Measurements from ENCODE around the gene HYAL2.
"Not testable (repeated sequence)": the region's sequence is repeated elsewhere in the genome, so short reads cannot be mapped to it uniquely, and the experiment has no call there.

The HYAL2 gene

DNA sequence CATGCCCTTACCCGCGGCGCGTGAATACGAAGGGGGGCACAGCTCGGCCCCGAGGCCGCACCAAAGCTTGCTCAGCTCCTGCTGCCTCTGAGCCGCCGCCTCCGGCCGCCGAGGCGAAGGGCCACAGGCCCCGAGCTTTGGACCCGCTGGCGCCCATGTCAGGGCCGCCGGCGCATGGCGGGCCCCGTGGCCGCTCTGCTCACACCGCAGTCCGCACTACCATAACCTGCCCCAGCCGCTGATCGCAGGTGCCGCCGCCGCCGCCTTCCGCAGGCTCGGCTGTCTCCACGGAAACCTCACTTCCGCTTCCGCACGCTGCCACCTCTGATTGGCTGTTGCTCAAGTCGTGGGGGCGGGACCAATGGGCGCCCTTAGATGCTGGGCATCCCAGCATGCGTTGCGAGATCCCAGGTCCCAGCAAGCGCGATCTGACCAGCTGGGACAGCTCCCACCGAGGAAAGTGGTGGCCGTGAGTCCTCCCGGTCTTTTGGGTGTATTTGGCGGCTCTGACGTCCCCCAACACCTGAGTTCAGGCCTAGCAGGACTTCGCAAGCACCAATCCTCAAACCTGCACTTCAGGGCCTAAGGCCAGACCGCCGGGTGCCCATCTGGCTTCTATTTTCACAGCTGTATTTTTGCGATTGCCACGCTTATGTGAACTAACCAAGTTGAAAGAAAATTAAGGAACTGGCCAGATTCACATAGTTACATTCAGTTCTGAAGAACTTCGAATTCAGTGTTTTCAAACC is 5.6 kb upstream of the HYAL2 start, which contains the start of gene TUSC2:
TSS of gene TUSC2 (minus strand) at position 281 of the 749 bp plus-strand sequence. CDS start at position 157, 124 bp downstream.
- DNase-seq, result peak; percentile 97

DNA sequence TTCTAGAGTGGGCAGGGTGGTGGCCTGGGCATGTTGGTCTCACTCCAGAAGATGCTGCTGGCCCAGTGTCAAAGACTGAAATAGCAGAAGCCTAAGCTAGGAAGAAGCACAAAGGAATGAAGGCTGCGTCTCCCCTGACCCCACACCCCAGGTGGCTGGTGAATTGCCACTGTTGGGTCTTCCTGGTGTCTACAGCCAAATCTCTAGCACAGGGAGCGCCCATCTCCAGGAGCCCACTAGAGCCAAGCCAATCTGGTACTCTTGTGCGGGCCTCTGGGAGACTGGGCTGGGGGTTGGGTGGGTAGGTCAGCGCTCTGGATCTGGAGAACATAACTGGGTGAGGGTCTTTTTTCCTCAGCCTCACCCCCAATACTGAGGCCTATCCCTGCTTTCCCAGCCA is 4.6 kb upstream of the HYAL2 start:
- DNase-seq, result no peak

DNA sequence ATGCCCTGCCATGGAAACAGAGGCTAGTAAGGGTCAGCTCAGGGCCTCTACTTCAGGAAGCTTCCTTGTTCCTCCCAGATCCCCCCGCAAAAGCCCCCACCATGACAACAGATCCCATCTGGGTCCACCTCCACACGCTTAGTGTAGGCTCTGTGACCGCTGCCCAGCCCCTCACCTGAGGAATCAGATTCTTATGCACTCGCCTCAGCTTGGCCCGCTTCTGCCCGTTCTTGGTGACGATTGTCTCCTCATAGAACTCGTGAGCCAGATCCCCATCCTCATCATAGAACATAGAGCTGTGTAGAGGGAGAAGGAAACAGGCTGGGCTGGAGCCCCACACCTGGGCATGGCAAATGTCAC is 3.6 kb upstream of the HYAL2 start:
- DNase-seq, result no peak

DNA sequence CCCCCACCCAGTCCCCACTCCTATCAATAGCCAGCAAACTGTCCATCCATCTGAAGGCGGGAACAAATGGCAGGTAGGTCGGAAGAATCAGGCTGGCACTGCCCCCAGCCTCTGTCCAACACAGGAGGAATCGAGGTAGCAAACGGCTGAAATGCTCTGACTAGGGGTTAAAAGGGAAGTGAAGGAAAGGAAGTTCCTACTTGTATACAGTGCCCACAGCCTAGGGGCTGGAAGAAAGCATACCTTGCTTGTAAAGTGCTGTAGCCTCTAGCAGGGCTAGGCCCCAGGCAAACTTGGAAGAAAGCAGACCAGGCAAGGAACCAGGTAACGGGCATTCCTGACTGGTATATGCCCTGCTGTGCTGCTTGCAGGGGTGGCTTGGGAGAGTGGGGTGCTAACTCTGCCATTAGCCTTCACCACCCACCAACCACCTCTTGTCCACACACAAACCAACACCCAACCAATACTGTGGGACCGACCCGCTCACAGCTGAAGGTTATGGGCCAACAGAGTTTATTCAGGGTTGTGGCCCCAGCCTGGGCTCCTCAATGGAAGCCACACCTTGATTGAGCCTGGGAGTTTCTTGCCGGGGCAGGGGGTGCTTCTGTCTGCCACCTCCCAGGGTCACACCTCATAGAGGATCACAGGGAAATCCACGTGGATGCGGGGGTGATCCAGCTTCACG is 3.1 kb upstream of the HYAL2 start:
- DNase-seq, result no peak

DNA sequence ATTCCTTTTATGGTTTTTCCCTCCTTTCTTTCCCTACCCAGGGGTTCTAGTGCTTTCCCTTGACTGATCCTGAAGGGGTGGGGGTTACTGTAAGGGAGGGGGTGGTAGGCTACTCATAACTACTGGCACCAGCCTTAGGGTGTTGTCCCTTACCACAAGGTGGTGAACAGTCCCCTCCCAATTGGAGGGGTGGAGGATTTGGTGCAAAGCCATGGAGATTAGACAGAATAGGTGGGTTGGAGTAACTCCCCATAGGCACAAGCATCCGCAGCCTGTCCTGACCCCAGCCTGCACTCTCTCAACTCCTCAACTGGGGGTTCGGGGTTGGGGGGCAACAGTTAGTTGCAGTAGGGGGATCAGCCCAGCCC is 2.6 kb upstream of the HYAL2 start:
- DNase-seq, result no peak

DNA sequence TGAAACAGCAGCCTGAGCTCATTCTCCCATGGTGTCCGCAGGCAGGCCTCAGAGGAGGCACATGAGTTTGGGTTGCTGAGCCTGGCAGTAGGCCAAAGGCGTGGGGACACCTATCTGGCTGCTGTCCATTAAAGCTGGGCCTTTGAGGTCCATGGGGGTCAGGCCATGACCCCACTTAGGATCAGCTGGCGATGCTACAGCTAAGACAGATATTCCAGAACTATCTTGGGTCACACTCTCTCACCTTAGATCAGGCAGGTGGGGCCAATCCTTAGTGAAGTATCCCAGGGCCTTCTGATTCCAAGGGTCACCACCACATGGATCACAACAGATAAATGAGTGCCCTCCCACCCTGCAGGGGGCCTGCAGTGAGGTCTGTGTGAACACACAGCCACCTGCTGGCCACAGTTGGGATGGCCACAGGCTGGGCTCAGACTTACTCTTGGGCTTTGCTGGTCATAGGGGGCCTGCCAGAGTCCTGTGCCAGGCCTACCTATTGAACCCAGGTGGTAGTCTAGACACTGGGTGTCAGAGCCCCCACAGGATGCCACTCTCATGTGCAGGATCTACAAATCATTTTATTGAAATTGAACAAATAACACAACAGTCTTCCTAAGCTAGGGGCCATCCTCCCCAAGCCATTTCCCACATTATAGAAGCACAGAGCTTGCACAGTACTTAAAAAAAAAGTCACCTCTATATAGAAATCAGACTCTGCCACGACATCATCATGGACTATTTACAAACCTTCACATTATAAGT is 2.0 kb upstream of the HYAL2 start:
- DNase-seq, result peak; percentile 66

DNA sequence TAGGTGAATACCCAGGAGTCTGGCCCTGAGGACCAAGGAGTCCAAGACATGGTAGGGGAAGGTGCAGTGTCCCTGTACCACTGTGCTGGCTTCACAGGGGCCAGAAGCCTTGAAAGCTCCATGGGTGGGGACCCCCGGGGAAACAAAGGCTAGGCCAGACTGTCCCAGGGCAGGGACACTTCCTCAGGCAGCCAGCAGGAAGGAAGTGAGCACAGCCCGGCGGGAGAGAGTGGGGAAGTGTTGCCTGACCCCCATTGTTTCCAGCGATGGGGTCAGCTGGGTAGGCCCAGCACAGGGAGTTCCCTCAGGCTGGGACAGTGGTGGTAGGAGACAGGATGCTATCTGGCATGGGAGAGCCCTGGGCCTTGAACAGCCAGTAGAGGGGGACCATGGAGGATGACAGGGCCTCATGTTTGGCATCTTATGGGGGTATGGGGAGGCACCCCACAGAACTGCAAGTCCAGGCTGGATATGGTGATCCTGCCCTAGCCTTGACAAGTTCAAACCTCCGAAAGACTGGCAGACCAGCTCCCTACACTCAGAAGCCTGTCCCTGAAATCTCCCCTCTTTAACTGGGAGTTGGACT is 1.2 kb upstream of the HYAL2 start:
- no peak for DNase-seq

DNA sequence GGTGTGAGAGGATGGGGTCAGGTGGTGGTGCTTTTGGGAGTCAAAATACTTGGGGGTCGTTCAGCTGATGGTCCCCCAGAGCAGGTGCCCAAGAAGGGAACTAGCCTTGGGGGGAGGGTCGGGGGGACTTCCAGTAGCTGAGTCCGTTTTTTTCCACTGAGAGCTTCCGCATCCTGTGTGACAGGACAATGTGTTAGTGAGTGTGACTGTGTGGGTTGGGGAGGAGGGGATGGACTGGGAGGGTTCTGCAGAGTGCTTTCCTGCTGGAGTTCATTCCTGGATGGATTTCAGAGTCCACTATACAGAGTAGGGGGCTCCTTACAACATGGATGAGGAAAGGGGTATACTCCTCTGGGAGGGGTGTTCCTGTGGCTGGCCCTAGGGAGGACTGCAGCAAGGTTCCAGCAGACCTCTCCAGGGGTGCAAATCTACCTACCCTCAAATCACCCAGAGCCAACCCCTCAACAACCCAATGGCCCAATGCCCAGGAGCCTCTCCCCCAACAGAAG is 601 bp upstream of the HYAL2 start:
- DNase-seq, result no peak

DNA sequence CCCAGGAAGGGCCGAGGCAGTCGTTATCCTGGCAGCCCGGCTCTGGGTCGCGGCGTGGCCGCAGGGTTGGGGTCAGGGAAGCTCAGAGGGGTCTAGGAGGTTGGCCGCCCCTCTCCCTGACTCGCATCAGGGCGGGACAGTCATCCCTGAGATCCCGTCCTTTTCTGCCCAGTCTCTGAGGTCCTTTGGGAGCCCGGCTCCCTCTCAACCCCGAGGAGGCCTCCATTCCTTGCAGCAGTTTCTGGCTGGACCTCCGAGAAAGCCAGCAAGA is 495 bp downstream of the HYAL2 start:
- DNase-seq, result no peak

DNA sequence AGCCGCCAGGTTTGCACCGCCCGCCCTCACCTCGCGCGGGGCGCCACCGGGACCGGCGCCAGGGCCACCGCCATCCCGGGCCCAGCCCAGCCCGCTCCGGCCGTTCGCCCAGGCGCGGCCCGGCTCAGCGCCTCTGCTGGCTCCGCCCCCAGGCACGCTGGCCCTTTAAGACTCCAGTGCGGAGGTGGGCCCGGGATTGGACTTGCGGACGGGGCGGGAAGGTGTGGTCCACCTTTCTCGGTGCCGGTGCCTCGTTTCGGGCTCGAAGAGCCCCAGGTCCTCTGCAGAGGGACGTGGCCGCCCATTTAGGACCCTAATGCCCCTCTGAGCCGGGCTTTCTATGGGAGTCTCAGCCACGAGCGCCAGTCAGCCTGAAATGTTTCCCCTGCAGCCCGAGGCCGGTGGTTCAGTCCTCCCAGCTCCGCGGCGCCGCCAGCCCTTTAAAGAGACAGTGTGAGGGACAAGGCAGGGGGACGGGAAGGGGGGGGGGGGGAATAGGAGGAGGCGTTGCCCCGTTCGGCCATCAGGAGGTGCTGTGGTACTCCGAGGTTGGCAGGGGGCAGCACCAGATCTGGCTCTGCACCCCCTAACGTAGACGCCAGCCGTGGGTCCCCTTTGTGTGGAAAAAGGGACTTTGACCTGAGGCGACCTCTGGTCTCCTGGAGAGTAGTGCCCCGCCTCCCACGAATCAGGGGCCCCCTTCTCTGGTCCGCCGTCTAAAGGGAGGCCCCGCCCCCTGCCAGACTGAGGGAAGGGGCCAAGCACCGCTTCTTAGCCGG is 1.0 kb downstream of the HYAL2 start:
- peak; percentile 88 for DNase-seq

DNA sequence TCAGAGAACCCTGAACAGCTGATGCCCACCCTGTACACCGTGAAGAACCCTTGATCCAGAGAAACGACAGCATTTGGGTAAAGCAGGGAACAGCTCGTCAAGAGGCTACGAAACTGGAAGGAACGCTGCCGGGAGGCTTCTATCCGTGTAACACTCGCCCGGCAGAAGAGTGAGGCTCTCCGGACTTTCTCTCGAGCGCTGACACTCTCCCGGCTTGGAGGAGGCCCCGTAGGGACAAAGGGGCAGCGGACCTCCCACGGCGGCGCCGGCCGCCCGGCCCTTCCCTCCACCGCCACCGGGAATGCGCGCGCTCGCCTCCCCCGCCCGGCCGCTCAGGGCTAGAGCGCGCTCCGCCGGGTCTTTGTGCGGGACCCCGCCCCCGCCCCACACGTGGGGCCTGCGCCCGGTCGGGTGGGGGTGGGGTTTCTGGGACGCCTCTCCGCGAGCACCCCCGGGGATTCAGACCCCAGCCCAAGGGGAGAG is 1.7 kb downstream of the HYAL2 start:
- peak; percentile 70 for DNase-seq

DNA sequence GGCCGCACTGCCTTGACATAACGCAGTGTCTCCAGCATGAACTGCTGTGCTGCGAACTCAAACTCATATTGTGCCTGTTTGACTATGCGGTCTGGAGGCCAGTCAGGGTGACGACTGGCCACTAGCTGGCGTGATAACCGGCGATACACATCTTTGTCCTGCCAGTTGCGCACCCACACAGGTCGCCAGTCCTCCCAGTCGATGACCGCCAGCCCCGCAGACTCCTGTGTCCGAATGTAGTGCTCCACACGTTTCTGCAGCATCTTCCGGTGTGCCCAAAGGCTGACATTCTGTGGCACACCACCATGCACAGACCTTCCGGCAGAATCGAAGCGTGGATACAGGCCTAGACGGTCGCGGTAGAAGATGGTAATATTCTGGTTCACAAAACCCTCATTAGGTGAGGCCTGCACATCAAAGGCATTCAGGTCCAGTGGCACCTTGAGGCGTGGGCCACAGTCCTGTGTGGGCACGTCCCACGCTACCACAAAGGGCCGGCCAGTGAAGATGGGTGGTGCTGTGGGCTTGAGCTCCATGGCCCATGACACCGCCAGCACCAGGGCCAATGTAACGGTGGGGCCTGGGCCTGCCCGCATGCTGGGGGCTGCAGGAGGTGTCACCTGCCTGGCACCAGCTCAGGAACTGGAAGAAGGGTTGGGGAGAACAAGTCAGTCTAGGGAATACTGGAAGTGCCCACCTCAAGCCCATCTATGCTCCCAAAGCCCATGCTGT is 2.5 kb downstream of the HYAL2 start:
- DNase-seq, result no peak

DNA sequence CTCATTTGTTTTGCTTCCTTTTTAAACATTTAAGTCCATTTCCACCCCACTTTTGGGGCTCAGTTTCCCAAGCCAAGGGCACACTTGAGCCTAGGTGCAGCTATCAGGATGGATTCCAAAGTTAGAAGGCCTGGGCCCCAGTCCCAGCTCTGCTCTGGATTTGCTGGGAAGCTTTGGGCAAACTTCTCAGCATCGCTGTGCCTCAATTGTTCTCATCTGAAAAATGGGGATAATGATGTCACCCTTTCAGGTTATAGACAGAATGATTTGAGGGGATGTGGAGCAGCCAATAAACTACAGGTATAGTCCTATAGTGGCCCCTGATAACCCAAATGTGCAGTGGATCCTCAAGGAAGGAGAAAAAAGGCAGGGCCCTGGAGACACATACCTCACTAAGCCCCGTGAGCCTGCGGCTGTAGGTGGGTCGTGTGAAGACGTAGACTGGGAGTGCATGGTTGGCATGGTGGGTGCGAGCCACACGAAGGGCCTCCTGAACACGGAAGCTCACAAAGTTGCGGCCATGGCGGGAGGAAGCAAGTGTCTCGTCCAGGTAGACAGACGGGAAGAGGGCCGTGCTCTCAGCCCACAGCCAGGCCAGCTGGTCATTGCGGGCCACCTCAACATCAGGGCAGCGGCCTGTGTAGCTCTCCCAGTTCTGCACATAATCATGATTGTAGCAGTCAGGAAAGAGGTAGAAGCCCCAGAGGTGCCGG is 3.2 kb downstream of the HYAL2 start:
- DNase-seq, result no peak

DNA sequence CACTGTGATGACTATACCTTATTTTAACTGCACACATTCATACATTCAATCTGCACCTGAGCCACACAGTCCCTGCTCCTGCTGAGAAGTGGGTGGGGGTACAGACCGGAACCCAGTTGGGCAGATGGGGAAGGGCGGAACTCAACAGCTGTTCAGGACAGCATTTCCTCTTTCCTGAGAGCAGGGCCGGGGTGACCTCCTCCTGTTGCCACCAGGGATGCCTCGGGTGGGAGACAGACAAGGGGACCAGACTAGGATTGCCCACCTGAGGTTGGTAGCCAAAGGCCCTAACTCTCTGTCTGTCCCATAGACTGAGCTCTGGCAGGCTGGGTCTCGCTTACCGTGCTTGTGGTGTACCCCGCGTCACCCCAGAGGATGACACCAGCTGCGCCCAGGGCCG is 3.9 kb downstream of the HYAL2 start:
- DNase-seq, result no peak

DNA sequence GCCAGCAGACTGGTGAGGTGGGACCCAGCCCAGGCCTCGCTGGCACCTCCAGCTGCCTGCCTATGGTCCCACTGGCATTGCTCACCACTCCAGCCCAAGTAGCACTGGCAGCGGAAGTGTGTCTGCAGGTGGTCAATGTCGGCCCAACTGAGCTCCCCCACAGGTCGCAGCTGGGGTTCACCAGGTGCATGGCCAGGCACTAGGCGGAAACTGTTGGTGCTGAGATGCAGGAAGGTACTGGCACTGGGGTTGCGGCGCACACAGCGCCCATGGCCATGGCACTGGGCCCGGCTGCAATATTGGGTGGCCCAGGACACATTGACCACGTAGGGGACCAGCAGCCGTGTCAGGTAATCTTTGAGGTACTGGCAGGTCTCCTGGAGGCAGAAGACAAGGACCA is 4.4 kb downstream of the HYAL2 start:
- no peak for DNase-seq

DNA sequence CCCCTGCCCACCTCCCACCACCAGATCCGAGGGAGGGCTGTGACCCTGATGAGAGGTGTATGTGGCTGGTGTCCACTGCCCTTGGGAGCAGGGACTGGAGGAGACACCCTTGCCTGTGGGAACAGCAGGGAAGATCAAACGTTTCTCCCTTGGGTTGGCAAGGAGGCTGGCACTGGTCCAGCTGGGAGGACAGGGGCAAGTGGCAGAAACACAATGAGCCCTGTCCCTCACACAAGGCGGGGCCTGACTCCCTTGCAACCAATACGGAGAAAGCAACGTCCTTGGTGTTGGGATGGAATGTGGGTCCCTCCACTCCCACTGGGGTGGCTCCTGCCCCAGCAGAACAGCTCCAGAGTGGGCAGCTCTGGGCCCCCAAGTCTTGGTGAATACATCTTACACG is 5.2 kb downstream of the HYAL2 start:
- no peak for DNase-seq

DNA sequence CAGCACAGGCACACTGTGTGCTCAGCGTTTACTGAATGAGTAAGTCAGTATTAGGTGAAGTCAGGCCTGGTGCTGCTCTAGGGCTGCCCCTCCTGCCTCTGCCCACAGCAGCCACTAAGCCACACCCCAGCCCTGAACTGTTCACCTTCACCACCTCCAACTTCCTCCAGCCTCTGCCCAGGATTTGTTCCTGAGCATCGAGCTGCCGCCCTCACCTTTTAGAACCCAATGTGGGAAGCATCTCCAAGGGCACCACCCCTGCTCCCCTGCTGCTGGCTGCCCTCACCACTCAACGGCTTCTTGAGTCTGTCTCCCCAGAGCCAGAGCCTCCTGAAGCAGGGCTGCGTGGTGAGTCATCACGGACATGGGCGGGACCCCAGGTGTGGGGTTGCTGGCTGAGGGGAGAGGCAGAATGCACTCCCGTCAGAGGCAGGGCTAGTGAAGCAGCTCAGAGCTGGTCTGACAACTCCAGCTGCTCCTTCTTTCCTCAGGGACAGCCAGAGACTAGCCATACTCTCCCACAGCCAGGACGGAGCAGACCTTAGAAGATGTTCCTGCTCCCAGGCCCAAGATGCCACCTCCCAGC is 5.8 kb downstream of the HYAL2 start:
- DNase-seq, result no peak

DNA sequence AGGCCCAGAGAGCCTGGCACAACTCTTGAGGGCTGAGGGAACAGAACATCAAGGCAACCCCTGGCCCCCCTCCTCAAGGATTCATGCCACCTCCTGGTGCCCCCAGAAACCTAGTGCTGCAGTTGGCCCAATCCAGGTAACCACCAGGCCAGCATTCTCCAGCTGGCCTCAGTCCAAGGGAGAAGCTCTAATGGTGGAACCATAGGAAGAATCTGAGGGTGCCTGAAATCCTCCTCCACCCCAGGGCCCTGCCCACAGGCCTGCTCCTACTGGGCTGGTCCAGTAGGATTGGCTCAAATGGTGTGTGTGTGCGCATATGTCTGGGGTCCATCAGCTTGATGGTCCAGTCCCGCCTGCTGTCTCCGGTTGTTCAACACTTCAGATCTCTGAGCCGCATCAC is 7.7 kb downstream of the HYAL2 start:
- DNase-seq, result no peak

DNA sequence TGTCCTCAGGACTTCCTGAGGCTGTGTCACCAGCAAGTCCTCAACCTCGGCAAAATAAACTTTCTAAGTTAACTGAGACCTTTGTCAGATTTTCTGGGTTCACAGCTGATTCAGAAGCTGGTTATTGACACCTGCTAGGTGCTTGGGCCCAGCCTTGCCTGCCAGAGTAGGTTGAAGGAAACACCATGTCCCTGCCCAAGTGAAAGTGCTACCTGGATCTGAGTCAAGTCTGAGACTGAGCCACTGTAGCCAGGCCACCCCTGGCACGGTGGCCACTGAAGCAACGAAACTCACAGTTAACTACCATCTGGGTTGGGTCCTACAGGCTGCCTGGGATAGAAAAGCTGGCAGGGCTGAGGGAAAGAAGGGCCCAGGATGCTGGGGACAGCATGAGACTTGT is 8.2 kb downstream of the HYAL2 start:
- DNase-seq, result no peak

DNA sequence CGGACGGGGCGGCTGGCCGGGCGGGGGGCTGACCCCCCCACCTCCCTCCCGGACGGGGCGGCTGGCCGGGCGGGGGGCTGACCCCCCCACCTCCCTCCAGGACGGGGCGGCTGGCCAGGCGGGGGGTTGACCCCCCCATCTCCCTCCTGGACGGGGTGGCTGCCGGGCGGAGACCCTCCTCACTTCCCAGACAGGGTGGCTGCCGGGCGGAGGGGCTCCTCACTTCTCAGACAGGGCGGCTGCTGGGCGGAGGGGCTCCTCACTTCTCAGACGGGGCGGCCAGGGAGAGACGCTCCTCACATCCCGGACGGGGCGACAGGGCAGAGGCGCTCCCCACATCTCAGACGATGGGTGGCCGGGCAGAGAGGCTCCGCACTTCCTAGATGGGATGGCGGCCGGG is 10.5 kb downstream of the HYAL2 start:
- DNase-seq, result not testable (repeated sequence)

DNA sequence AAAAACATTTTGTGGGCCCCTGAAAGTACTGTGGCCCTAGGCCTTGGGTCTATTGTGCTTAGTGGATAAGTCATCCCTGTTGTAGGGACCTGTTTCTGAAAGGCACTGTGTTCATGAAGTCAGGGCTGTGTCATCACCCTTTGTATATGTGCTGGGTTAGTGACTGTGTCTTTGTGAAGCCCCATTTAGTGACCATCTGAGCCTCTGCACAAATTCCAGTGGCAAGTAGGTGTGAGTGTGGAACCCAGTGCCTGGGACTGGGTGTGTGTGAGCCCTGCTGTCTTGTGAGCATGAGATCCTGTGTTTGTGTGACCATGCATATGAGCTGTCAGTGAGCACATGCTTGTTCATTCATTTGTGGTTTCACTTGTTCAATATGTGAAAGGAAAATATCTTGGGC is 17.9 kb downstream of the HYAL2 start:
- no peak for DNase-seq
